SK-N-SH (cell line): ENCODE measurements around the gene WDR75. TPM values are rescaled to one million over a fixed set of nuclear protein-coding genes. Genes with fewer than 3 reads are reported as not detected.

Experiments
- CTCF ChIA-PET: fragments of 300-600, 350-600 bp; formaldehyde crosslinking; extraction: SDS; loops from one replicate; lab custom pipeline; 2021; lab: Yijun Ruan, JAX
- POLR2A ChIA-PET: fragments of 350-600 bp; sonication (Branson Sonifier 250); formaldehyde crosslinking; extraction: SDS; loops from one replicate; lab custom pipeline; 2020; ENCODE audit warnings: antibody characterized with exemption, inconsistent platforms; lab: Yijun Ruan, JAX
- DNase-seq: peaks from one replicate; pipeline ENCODE4 v3.0.0; 2012
- H2AFZ ChIP-seq: fragments of 200-600 bp; sonication (generic); 2 replicates; pipeline ENCODE4 v1.8.1; 2016; ENCODE audit warnings: antibody characterized with exemption, mild to moderate bottlenecking, low read depth
- H3F3A ChIP-seq: fragments of 200-600 bp; sonication (generic); replicated peaks from 2 replicates; pipeline ENCODE3; 2016; ENCODE audit warnings: antibody characterized with exemption, mild to moderate bottlenecking; ENCODE audit not compliant: insufficient read depth
- H3K27ac ChIP-seq, 2 experiments: fragments of 200-500 bp in 1 of 2; fragments of 200-600 bp in 1 of 2; sonication (Bioruptor generic) in 1 of 2; sonication (generic), shearing (Covaris generic) in 1 of 2; 2 replicates each; pipeline versions ENCODE4 v1.5.1 to v1.6.1; 2014 to 2016; ENCODE audit warnings: low read depth in 2 of 2, inconsistent platforms in 1 of 2, low read length in 1 of 2, mild to moderate bottlenecking in 1 of 2, mixed read lengths in 1 of 2
- H3K27me3 ChIP-seq: fragments of 200-600 bp; sonication (generic), shearing (Covaris generic); 2 replicates; pipeline ENCODE4 v1.6.1; 2016; ENCODE audit warnings: mixed run types; ENCODE audit not compliant: insufficient read depth
- H3K36me3 ChIP-seq, 2 experiments: fragments of 200-500 bp in 1 of 2; fragments of 200-600 bp in 1 of 2; sonication (Bioruptor generic) in 1 of 2; sonication (generic) in 1 of 2; replicated peaks in 1 of 2; 2 replicates each; pipeline versions ENCODE3 to v1.5.1; 2014 to 2016; ENCODE audit warnings: low read length in 1 of 2, mild to moderate bottlenecking in 1 of 2; ENCODE audit not compliant: insufficient read depth in 2 of 2, control insufficient read depth in 1 of 2
- H3K4me1 ChIP-seq, 2 experiments: fragments of 200-500 bp in 1 of 2; fragments of 200-600 bp in 1 of 2; sonication (Bioruptor generic) in 1 of 2; sonication (generic), shearing (Covaris generic) in 1 of 2; 2 replicates each; pipeline versions ENCODE4 v1.5.1 to v1.6.1; 2014 to 2016; ENCODE audit warnings: low read depth in 1 of 2, low read length in 1 of 2, mixed run types in 1 of 2; ENCODE audit not compliant: insufficient read depth in 2 of 2, control insufficient read depth in 1 of 2
- H3K4me2 ChIP-seq: fragments of 200-600 bp; sonication (generic), shearing (Covaris generic); 2 replicates; pipeline ENCODE4 v1.6.1; 2017; ENCODE audit warnings: mixed run types
- H3K4me3 ChIP-seq, 2 experiments: fragments of 200-500 bp in 1 of 2; fragments of 200-600 bp in 1 of 2; sonication (Bioruptor generic) in 1 of 2; sonication (generic), shearing (Covaris generic) in 1 of 2; 2 replicates each; pipeline versions ENCODE4 v1.5.1 to v1.8.1; 2014 to 2016; ENCODE audit warnings: low read depth in 2 of 2, inconsistent platforms in 1 of 2, low read length in 1 of 2, mild to moderate bottlenecking in 1 of 2, mixed read lengths in 1 of 2, moderate library complexity in 1 of 2
- H3K79me2 ChIP-seq: fragments of 200-600 bp; sonication (generic); 2 replicates; pipeline ENCODE4 v1.8.1; 2017; ENCODE audit warnings: mild to moderate bottlenecking; ENCODE audit not compliant: insufficient read depth
- H3K9ac ChIP-seq: fragments of 200-600 bp; sonication (generic); 2 replicates; pipeline ENCODE4 v1.6.1; 2017; ENCODE audit warnings: mixed run types
- H3K9me2 ChIP-seq: fragments of 200-600 bp; sonication (generic); 2 replicates; pipeline ENCODE4 v1.6.1; 2017; ENCODE audit warnings: mixed run types
- H3K9me3 ChIP-seq: fragments of 200-600 bp; sonication (generic); 2 replicates; pipeline ENCODE4 v1.6.1; 2017; ENCODE audit warnings: mixed run types, mild to moderate bottlenecking, moderate library complexity
- H4K20me1 ChIP-seq: fragments of 200-600 bp; sonication (generic); 2 replicates; pipeline ENCODE4 v1.6.1; 2017; ENCODE audit warnings: mild to moderate bottlenecking, mixed run types; ENCODE audit not compliant: insufficient read depth
- CTCF ChIP-seq: fragments of 200-600 bp; sonication (generic); IDR thresholded peaks from 2 replicates; pipeline ENCODE4 v1.6.1; 2017; ENCODE audit warnings: antibody characterized with exemption, mild to moderate bottlenecking, moderate library complexity
- EZH2phosphoT487 ChIP-seq: fragments of 200-600 bp; sonication (generic); IDR thresholded peaks from 2 replicates; pipeline ENCODE4 v1.6.1; 2017; ENCODE audit warnings: low read depth, mixed run types, mild to moderate bottlenecking, antibody characterized with exemption, moderate library complexity, borderline replicate concordance
- FOSL2 ChIP-seq: IDR thresholded peaks from 2 replicates; pipeline ENCODE4 v1.4.0; 2012; ENCODE audit warnings: low read depth, mild to moderate bottlenecking, moderate library complexity, borderline replicate concordance
- FOXM1 ChIP-seq: IDR thresholded peaks from 2 replicates; pipeline ENCODE4 v1.4.0; 2012; ENCODE audit warnings: low read depth, mild to moderate bottlenecking
- GATA2 ChIP-seq: sonication (generic); formaldehyde crosslinking; IDR thresholded peaks from 2 replicates; pipeline ENCODE4 v1.5.0; 2020; ENCODE audit warnings: mild to moderate bottlenecking, missing genetic modification reagents
- IRF3 ChIP-seq: fragments of 150-350 bp; IDR thresholded peaks from 2 replicates; pipeline ENCODE4 v1.6.1; 2016; ENCODE audit warnings: mild to moderate bottlenecking, low read depth, low read length
- NFIC ChIP-seq: IDR thresholded peaks from 2 replicates; pipeline ENCODE4 v1.4.0; 2012; ENCODE audit warnings: borderline replicate concordance
- PBX3 ChIP-seq: IDR thresholded peaks from 2 replicates; pipeline ENCODE4; 2012
- RCOR1 ChIP-seq: fragments of 150-350 bp; IDR thresholded peaks from 2 replicates; pipeline ENCODE4 v1.6.1; 2017; ENCODE audit warnings: antibody characterized with exemption, low read length
- SMC3 ChIP-seq: IDR thresholded peaks from 2 replicates; pipeline ENCODE4 v1.6.1; 2012; ENCODE audit warnings: low read depth, low read length, improper control_type of control experiment
- TCF12 ChIP-seq: IDR thresholded peaks from 2 replicates; pipeline ENCODE4 v1.4.0; 2012
- USF2 ChIP-seq: fragments of 150-350 bp; IDR thresholded peaks from 2 replicates; pipeline ENCODE4 v1.6.1; 2017; ENCODE audit warnings: antibody characterized with exemption, low read length, low read depth, borderline replicate concordance
- YY1 ChIP-seq: IDR thresholded peaks from 2 replicates; pipeline ENCODE4 v1.4.0; 2012; ENCODE audit warnings: low read depth, mild to moderate bottlenecking
- WGBS: methylation state at CpG from one replicate; pipeline ENCODE4 v1.1.6; 2017; ENCODE audit warnings: low lambda C conversion rate; 5-methylcytosine and 5-hydroxymethylcytosine counted together
- polyA plus RNA-seq, 3 experiments: library from polyadenylated mRNA; depleted of rRNA; stranded (reverse); fragments of >200 nt; gene quantifications; 2 replicates each; pipeline ENCODE4 v1.2.3, GENCODE V29; 2012

The WDR75 gene
- polyA plus RNA-seq, 1 of the 3 experiments (the other 2 are of a cell fraction), result 25.6 TPM

- Histone ChIP-seq H3K4me1 (no peaks in the 10 kb centered on the region), H3K9me2 (0 out of 2 replicates have a peak, but pooled peaks cover 3% of the 10 kb centered on the region), H3K36me3 (no peaks in the 10 kb centered on the region), H3K79me2 (no peaks in the 10 kb centered on the region), H2AFZ (no peak overlapping the region), H3K4me3 (no peak overlapping the region), H4K20me1 (no peaks in the 10 kb centered on the region), H3F3A (peaks cover 4% of the 10 kb centered on the region), H3K27me3 (no peaks in the 10 kb centered on the region), H3K9me3 (no peaks in the 10 kb centered on the region), H3K27ac (no peak overlapping the region), H3K4me2 (no peak overlapping the region), H3K9ac (no peak overlapping the region)
- POLR2A ChIA-PET, result no interaction called here
- WGBS, result 100% methylated on average over 1 of the region's 1 CpG
- DNase-seq, result no peak
- TF ChIP-seq IRF3 (no peak), YY1 (no peak), USF2 (no peak), PBX3 (no peak), TCF12 (no peak), EZH2phosphoT487 (no peak), FOSL2 (no peak), GATA2 (no peak), NFIC (no peak)
- CTCF ChIA-PET, result interaction anchor here (0.6 kb wide), 1 partner anchor 332 kb away, joined by 3 read pairs; no protein-coding TSS in a partner anchor
These were observed 15.6 kb upstream of the WDR75 start for GRCh38 chr2:189425676-189426075.

GRCh38 chr2:189426886-189427285, 14.4 kb upstream of the WDR75 start:
- no peaks in the 10 kb centered on the region for H3K79me2 ChIP-seq
- no peak overlapping the region for H2AFZ ChIP-seq
- TF ChIP-seq FOXM1 (no peak), CTCF (no peak), RCOR1 (no peak), SMC3 (no peak)
- H3K9me3 ChIP-seq, result no peaks in the 10 kb centered on the region
- peaks cover 4% of the 10 kb centered on the region for H3F3A ChIP-seq
- DNase-seq, result no peak
- H3K9ac ChIP-seq, result no peak overlapping the region
- WGBS, result 40% methylated on average over 1 of the region's 2 CpGs
- ChIA-PET POLR2A (no interaction called here), CTCF (interaction anchor here (1.0 to 1.4 kb wide), 3 partner anchors 13 to 1927 kb away, joined by 3 to 7 read pairs (median 3); no protein-coding TSS in a partner anchor)
- H3K9me2 ChIP-seq, result 0 out of 2 replicates have a peak, but pooled peaks cover 3% of the 10 kb centered on the region
- no peaks in the 10 kb centered on the region for H3K36me3 ChIP-seq
- no peaks in the 10 kb centered on the region for H3K27me3 ChIP-seq
- no peak overlapping the region for H3K4me2 ChIP-seq
- no peak overlapping the region for H3K4me3 ChIP-seq
- H3K4me1 ChIP-seq, result no peaks in the 10 kb centered on the region
- no peaks in the 10 kb centered on the region for H4K20me1 ChIP-seq
- H3K27ac ChIP-seq, result no peak overlapping the region
